GM12873 (cell line): ENCODE results near the gene TBC1D1.

Experiments
- CTCF ChIP-seq: IDR thresholded peaks from 2 replicates; pipeline ENCODE4 v1.5.1; 2012; ENCODE audit warnings: low read depth, mild to moderate bottlenecking, moderate library complexity, low read length, control low read depth; ENCODE audit not compliant: insufficient read depth; ENCODE audit errors: missing control alignments

The TBC1D1 gene

GRCh38 chr4:37973441-37973840 is 82.6 kb downstream of the TBC1D1 start:
- no peak for TF ChIP-seq CTCF

DNA sequence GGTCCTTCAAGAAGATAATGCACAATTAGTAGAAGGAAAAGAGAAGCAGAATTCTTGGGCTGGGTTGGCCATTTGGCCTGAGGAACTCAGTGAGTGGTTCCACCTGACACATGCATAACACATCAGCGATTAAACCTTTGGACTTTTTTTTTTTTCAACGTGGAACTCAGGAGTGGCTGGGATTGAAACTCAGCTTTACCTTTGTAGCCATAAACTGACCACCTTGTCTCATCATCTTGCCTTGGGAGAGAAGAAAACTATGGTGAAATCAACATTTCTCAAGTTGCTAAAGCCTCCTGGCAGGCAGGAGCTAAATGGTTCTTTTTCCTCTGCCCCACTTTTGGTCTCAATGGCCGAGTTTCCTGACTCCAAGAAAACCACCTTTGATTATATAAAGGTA is 85.6 kb downstream of the TBC1D1 start:
- no peak for TF ChIP-seq CTCF

GRCh38 chr4:37976991-37977470 is 86.1 kb downstream of the TBC1D1 start:
- no peak for TF ChIP-seq CTCF

DNA sequence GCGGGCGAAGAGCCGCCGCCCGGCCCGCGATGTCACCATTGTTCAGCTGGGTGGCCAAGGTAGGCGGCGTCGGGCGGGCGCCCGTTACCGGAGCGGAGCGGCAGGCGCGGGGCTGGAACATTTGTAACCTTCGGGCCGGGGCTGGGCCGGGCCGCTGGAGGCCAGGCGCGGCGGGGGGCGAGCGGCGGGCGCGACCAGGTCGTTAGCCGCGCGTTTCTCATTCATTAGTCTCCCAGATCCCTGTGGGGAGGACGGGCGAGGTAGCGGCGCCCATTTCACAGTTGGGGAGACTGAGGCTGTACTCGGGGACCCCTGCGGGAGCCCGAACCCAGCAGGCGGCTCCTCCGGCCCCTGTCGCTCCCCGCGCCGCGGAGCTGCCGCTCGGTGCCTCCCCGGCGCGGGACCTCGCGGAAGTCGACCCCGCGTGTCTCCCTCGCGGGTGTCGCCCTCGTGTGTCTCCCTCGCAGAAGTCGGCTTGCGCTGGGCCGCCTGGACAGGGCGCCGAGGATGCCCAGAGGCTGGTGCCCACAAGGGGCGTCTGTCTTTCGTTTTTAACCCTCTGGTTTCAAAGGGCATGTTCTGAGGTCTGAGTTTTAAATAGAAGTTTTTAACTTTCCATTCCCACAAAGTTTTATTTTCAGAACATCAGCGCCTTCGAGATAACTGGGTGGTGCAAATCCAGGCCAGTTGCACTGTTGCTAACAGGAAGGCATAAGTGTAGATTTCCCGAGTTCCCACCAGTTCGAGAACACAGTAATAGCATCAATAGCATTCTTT is 86.8 kb downstream of the TBC1D1 start:
- peak; percentile 62 for TF ChIP-seq CTCF

- no peak for TF ChIP-seq CTCF
Measured at GRCh38 chr4:37978248-37978924, 87.5 kb downstream of the TBC1D1 start.

DNA sequence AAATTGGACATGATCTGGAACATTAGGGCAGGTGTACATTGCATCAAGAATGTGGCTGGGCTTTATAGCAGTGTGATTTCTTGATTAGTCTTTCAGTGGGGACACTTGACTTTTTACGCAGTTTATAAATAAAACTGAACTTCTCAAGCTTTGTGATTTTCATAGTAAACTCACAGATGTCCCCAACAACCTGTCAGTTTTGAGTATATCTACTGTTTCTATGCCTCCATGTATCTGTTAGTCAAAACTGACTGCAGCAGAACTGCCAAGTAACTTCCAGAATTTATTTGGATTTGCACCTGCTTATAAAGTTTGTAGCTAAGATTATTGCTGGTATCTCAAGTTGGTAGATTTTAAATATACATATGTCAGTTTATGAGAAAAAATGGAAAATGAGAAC is 89.4 kb downstream of the TBC1D1 start:
- TF ChIP-seq CTCF, result no peak

DNA sequence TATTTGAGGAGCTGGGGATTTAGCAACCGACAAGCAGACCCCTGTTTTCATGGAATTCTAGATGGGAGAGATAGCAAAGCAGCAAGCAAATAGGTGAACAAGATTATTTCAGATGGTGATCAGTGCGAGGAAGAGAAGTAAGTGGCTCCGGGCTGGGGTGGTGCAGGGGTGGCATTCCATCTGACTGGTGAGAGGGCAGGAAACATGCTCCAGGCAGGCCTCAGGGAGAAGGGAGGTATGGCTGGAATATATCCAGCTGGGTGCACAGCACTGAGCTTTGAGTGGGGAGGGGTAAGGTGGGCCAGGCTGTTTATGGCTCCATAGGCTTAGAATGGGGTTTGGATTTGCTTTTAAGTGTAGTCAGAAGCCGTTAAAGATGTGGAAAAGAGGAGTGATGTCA is 90.5 kb downstream of the TBC1D1 start:
- no peak for TF ChIP-seq CTCF
